ENCODE measurements around the gene CCZ1.
"Not testable (repeated sequence)": the region's sequence is repeated elsewhere in the genome, so short reads cannot be mapped to it uniquely, and the experiment has no call there.

The CCZ1 gene

DNA sequence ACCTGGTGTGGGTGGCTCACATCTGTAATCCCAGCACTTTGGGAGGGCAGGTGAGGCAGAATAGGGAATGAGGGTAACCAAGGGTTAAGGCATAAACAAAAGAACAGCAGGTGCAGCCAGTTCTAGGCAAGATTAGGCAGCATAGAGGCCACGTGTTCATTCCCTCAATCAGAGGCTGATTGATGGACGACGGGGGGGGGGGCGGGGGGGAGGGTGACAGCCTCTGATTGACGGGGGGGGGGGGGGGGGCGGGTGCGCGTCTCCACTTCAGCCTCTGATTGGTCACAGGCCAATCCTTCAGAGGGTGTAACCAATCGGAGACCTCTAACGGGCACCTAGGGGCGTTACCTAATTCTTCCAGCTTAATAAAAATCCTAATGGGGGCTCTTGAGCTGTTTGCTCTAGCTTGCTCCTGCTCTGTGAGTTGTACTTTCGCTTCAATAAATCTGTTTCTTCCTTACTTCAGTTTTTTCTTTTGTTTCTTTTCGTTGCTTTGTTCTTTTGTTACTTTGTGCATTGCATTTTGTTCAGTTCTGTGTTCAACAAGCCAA lies 1.1 kb upstream of the CCZ1 start:
- DNase-seq; in situ Hi-C loops (cut with HindIII; ENCODE audit: low pct_ligation_motif_present, low pct_unique_long_range_greater_than_20kb, low sequenced_read_pairs): not testable (repeated sequence)

DNA sequence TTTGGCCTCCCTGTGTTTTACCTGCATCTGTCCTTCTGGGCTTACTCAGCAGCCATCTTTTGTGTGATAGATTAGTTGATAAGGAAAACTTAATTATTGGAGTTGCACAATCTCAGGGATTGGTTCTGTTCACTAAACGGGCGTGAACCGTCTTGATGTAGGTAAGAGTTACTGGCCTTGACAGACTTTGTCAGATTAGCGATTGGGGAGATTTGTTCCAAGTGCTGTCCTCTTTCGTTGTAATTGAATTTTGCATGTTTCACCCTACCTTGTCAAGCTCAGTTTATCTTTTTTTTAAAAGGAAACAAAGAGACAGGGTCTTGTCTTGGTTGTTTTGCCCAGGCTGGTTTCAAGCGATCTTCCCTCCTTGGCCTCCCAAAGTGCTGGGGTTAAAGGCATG lies 4.5 kb downstream of the CCZ1 start:
- DNase-seq; in situ Hi-C loops (cut with HindIII; ENCODE audit: low pct_ligation_motif_present, low pct_unique_long_range_greater_than_20kb, low sequenced_read_pairs): not testable (repeated sequence)

DNA sequence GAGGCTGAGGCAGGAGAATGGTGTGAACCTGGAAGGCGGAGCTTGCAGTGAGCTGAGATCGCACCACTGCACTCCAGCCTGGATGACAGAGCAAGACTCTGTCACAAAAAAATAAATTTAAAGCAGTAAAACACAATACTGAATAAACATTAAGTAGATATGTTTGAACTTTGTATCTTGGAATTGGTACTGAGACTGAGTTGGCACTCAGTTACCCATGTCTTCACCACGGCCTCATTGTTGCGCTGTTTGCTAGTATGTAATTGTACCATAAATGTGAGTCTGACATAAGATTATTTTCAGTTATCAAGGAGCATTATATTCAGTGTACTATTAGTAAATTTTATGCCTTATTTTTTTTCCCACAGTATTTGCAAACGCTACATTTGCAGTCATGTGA lies 6.2 kb downstream of the CCZ1 start:
- DNase-seq; in situ Hi-C loops (cut with HindIII; ENCODE audit: low pct_ligation_motif_present, low pct_unique_long_range_greater_than_20kb, low sequenced_read_pairs): not testable (repeated sequence)

DNA sequence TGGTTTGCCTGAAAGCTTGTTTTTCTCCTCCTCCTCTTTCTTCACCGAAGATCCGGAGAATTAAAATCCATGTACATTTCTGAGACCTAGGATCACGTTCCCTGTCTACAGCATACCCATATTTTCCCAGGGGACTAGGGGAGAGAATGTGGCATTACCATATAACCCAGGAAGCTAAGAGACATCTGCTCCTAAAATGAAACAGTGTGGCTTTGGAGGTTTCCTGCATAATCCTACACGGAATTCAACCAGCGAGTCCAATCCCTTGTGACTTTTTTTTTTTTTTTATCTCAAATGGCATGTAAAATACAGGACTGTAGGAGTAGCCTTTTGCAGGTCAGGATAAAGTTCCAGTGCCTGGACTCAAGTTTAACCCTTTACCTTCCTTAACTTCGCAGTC lies 10.3 kb downstream of the CCZ1 start:
- in situ Hi-C loops (cut with HindIII; ENCODE audit: low pct_ligation_motif_present, low pct_unique_long_range_greater_than_20kb, low sequenced_read_pairs); DNase-seq: not testable (repeated sequence)

DNA sequence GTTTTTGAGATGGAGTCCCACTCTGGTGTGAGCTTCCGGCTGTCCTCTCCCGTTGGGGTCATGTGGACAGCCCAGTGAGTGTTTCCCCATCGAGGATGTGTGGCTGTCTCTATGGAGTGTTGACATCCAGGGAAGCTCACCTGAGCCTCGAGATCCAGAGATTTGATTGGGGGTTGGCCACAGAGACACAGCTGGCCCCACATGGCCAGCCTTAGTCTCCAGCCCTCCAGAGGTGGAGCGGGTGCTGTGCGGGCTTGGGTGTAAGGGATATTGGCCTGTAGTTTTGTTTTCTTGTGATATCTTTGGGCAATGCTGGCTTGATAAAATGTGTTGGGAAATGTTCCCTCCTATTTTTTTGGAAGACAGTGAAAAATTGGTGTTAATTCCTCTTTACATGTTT lies 18.0 kb downstream of the CCZ1 start:
- DNase-seq; in situ Hi-C loops (cut with HindIII; ENCODE audit: low pct_ligation_motif_present, low pct_unique_long_range_greater_than_20kb, low sequenced_read_pairs): not testable (repeated sequence)

DNA sequence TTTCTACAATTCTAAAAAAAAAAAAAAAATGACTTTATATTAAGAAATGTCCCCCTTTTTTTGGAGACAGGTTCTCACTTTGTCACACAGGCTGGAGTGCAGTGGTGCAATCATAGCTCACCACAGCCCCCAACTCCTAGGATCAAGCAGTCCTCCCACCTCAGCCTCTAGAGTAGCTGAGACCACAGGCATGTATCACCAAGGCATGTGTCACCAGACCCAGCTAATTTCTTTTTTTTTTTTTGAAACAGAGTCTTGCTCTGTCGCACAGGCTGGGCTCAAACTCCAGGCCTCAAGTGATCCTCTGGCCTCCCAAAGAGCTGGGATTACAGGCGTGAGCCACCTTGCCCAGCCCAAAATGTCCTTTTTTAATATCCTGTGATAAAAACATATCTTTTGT lies 25.6 kb downstream of the CCZ1 start:
- DNase-seq; in situ Hi-C loops (cut with HindIII; ENCODE audit: low pct_ligation_motif_present, low pct_unique_long_range_greater_than_20kb, low sequenced_read_pairs): not testable (repeated sequence)

DNA sequence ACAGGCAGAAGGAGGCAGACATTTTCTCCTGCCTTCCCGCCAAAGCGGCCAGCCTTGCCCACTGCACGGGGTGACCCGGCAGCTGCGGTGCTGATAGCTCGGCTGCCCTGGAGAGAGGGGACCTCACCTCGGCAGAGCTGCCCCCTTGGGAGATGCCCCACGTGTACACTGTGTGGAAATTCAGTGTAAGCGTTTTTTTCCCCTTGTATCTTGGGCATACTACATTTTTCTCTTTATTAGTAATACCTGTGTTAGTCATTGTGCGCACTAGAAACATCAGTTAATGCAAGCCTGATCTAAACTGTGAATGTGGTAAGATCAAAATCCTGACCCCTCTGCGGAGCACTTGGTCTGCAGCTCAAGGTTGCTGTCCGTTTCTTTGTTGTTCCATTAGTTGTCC lies 26.1 kb downstream of the CCZ1 start:
- in situ Hi-C loops (cut with HindIII; ENCODE audit: low pct_ligation_motif_present, low pct_unique_long_range_greater_than_20kb, low sequenced_read_pairs); DNase-seq: not testable (repeated sequence)

GRCh38 chr7:5926263-5926870 lies 27.8 kb downstream of the CCZ1 start:
- in situ Hi-C loops (cut with HindIII; ENCODE audit: low pct_ligation_motif_present, low pct_unique_long_range_greater_than_20kb, low sequenced_read_pairs); DNase-seq: not testable (repeated sequence)

GRCh38 chr7:5930290-5930689 lies 31.8 kb downstream of the CCZ1 start:
- DNase-seq; in situ Hi-C loops (cut with HindIII; ENCODE audit: low pct_ligation_motif_present, low pct_unique_long_range_greater_than_20kb, low sequenced_read_pairs): not testable (repeated sequence)

DNA sequence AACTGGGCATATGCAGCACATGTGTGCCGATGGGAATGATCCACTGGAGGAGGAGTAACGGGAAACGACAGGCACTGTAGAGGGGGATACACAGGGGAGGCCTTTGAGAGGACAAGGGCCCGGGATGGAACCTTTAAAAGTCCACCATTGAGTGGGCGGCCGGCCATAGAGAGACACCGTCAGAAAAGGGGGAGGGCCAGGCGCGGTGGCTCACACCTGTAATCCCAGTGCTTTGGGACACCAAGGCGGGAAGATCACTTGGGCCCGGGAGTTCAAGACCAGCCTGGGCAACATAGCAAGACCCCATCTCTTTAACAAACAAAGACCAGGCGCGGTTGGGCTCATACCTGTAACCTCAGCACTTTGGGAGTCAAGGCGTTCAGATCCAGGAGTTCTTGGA lies 32.7 kb downstream of the CCZ1 start:
- in situ Hi-C loops (cut with HindIII; ENCODE audit: low pct_ligation_motif_present, low pct_unique_long_range_greater_than_20kb, low sequenced_read_pairs); DNase-seq: not testable (repeated sequence)

DNA sequence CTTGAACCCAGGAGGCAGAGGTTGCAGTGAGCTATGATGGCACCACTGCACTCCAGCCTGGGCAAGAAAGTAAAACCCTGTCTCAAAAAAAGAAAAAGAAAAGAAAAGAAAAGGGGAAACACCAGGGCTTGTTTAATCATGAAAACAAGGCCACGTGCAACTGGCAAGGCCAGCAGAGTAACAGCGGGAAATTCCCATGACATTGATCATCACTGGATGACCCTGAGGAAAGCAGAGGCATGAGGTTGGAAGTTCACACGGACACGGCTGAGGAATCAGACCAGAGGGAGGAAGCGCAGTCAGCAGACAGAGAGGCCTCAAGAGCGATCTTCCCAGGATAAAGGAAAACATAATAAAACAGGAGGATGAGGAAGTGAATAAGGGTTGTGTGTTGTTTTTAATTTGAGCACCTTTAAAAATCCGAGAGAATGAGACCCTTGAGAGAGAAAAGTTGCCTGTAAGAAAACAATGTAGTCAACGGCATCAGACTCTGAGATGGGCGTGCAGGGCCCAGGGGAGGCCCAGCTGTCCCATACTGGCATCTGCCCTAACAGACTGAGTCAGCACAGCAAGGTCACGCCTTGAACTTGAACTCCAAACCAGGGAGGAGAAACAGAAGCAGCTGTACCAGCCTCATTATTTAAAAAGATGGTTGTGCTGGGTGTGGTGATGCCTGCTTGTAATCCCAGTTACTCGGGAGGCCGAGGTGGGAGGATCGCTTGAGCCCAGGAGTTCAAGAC lies 33.5 kb downstream of the CCZ1 start:
- in situ Hi-C loops (cut with HindIII; ENCODE audit: low pct_ligation_motif_present, low pct_unique_long_range_greater_than_20kb, low sequenced_read_pairs) = not testable (repeated sequence)
- peak; percentile 73 for DNase-seq

- in situ Hi-C loops (cut with HindIII; ENCODE audit: low pct_ligation_motif_present, low pct_unique_long_range_greater_than_20kb, low sequenced_read_pairs); DNase-seq: not testable (repeated sequence)
Measured at GRCh38 chr7:5934945-5935450, 36.5 kb downstream of the CCZ1 start.

DNA sequence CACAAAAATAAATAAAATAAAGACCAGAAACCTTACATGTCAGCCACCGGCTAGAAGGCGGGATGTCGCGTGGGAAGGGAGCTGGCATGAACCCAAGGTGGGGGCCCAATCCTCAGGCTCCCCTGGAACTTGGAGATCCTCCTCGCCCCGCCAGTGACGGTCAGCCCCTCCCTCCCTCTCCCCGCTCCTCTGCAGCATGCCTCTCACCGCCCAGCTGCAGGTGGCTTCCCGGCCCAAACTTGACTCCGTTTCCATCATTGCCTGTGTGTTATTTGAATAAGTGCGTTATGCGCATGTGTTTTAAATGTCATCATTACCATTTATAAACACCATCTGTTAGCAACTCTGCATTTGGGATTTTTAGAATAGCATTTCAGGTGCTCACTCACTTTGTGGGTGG lies 64.7 kb downstream of the CCZ1 start:
- DNase-seq; in situ Hi-C loops (cut with HindIII; ENCODE audit: low pct_ligation_motif_present, low pct_unique_long_range_greater_than_20kb, low sequenced_read_pairs): not testable (repeated sequence)

DNA sequence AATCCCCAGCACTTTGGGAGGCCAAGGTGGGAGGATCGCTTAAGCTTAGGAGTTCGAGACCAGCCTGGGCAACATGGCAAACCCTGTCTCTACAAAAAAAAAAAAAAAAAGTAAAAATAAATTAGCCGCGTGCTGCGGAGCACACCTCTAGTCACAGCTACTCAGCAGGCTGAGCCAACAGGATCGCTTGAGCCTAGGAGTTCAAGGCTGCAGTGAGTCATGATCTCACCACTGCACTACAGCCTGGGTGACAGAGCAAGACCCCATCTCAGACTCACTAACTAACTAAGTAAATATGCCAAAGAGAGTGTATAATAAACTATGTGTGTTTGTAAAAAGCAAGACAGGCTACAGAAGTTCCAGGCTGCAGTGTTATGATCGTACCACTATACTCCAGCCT lies 65.3 kb downstream of the CCZ1 start:
- in situ Hi-C loops (cut with HindIII; ENCODE audit: low pct_ligation_motif_present, low pct_unique_long_range_greater_than_20kb, low sequenced_read_pairs); DNase-seq: not testable (repeated sequence)

- in situ Hi-C loops (cut with HindIII; ENCODE audit: low pct_ligation_motif_present, low pct_unique_long_range_greater_than_20kb, low sequenced_read_pairs); DNase-seq: not testable (repeated sequence)
Measured at GRCh38 chr7:5970347-5970911, 71.9 kb downstream of the CCZ1 start, which contains the start of gene RSPH10B. RSPH10B (minus strand) TSS chr7:5970689; CDS start chr7:5967116, 3,573 bp downstream.

GRCh38 chr7:5973580-5973979 lies 75.0 kb downstream of the CCZ1 start:
- DNase-seq; in situ Hi-C loops (cut with HindIII; ENCODE audit: low pct_ligation_motif_present, low pct_unique_long_range_greater_than_20kb, low sequenced_read_pairs): not testable (repeated sequence)

Measured in ACHN (cell line).